Cardiac muscle cell (in vitro differentiated cells and primary cell): Measurements from ENCODE around the gene TMEM97. TPM values are rescaled to one million over a fixed set of nuclear protein-coding genes. Genes with fewer than 3 reads are reported as not detected.
"Not testable (repeated sequence)": the region's sequence is repeated elsewhere in the genome, so short reads cannot be mapped to it uniquely, and the experiment has no call there.

ENCODE experiments used
- DNase-seq, 2 donors: peaks; one replicate each; pipeline versions ENCODE4 v3.0.0 to v3.0.0-alpha.2; 2010 to 2017; ENCODE audit warnings: low read depth in 1 of 2, low spot score in 1 of 2
- H3K27ac ChIP-seq: fragments of 200-600 bp; sonication (generic); 2 replicates; pipeline ENCODE4 v1.5.1; 2016
- H3K27me3 ChIP-seq: fragments of 200-600 bp; sonication (generic); 2 replicates; pipeline ENCODE4 v1.6.0; 2016; ENCODE audit warnings: control low read depth
- H3K36me3 ChIP-seq: fragments of 200-600 bp; sonication (generic); 2 replicates; pipeline ENCODE4 v1.5.1; 2016; ENCODE audit warnings: control low read depth
- H3K4me1 ChIP-seq: fragments of 200-600 bp; sonication (generic); 2 replicates; pipeline ENCODE4 v1.8.1; 2017; ENCODE audit warnings: low read depth, mild to moderate bottlenecking, mixed run types
- H3K4me3 ChIP-seq: fragments of 200-600 bp; sonication (generic); 2 replicates; pipeline ENCODE4 v1.5.1; 2016; ENCODE audit warnings: mild to moderate bottlenecking
- H3K9me3 ChIP-seq: fragments of 200-600 bp; sonication (generic); 2 replicates; pipeline ENCODE4 v1.5.1; 2017; ENCODE audit warnings: low read depth, mild to moderate bottlenecking, control low read depth
- CTCF ChIP-seq: IDR thresholded peaks from 2 replicates; pipeline ENCODE4 v1.5.1; 2012; ENCODE audit warnings: low read depth, mild to moderate bottlenecking, low read length
- polyA plus RNA-seq: library from polyadenylated mRNA; unstranded; fragments of >200 nt; fragmentation: Nextera tagmentation; extraction: Ambion mirVana; gene quantifications from 2 replicates; pipeline ENCODE4 v1.2.1, GENCODE V29; 2016
- total RNA-seq: library from RNA; depleted of rRNA; stranded (reverse); fragments of >200 nt; gene quantifications from 2 replicates; pipeline ENCODE4 v1.2.3, GENCODE V29; 2016

Gene TMEM97
- total and polyA plus RNA-seq, 2 experiments from 2014 or later, result 40.3 to 140 TPM

DNA sequence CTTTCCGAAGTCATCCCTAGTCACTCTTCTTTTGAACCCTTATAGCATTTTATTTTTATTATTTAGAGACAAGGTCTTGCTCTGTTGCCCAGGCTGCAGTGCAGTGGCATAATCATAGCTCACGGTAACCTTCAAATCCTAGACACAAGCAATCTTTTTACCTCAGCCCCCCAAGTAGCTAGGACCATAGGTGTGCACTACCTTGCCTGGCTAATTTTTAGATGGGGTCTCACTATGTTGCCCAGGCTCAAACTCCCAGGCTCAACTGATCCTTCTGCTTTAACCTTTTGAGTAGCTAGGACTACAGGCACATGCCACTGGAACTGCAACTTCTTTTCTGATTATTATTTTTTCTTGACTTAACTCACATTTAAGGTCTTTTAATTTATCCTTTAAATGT, 33.0 kb upstream of the TMEM97 start:
- no peak for TF ChIP-seq CTCF
- Histone ChIP-seq H3K27me3 (no peaks in the 10 kb centered on the region), H3K4me3 (no peak overlapping the region), H3K4me1 (no peaks in the 10 kb centered on the region), H3K36me3 (no peaks in the 10 kb centered on the region), H3K9me3 (no peaks in the 10 kb centered on the region), H3K27ac (no peak overlapping the region)
- DNase-seq, result no peak

DNA sequence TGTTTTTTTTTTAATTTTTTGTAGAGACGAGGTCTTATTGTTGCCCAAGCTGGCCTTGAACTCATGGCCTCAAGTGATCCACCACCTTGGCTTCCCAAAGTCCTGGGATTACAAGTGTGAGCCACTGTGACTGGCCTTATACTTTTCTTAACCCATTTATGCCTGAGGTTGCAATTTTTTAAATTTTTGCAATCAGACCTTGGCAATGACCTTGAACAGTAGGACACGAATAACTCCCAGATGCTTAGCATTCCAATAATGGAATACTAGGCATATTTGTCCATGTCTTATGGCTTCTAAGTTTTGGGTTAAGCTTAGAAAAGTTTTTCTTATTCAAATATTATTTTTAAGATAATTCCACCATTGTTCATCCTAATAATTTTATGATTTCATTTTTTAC, 28.3 kb upstream of the TMEM97 start:
- TF ChIP-seq CTCF, result no peak
- Histone ChIP-seq H3K4me1 (no peaks in the 10 kb centered on the region), H3K9me3 (no peaks in the 10 kb centered on the region), H3K4me3 (no peak overlapping the region), H3K27me3 (no peaks in the 10 kb centered on the region), H3K36me3 (no peaks in the 10 kb centered on the region), H3K27ac (no peak overlapping the region)
- peak in 1 of 2 donors; percentile 6 for DNase-seq

GRCh38 chr17:28291780-28292330, 27.1 kb upstream of the TMEM97 start:
- TF ChIP-seq CTCF, result no peak
- DNase-seq, result no peak
- H3K4me3 ChIP-seq, result no peak overlapping the region
- no peaks in the 10 kb centered on the region for H3K27me3 ChIP-seq
- H3K4me1 ChIP-seq, result no peaks in the 10 kb centered on the region
- H3K9me3 ChIP-seq, result no peaks in the 10 kb centered on the region
- no peaks in the 10 kb centered on the region for H3K36me3 ChIP-seq
- H3K27ac ChIP-seq, result no peak overlapping the region

DNA sequence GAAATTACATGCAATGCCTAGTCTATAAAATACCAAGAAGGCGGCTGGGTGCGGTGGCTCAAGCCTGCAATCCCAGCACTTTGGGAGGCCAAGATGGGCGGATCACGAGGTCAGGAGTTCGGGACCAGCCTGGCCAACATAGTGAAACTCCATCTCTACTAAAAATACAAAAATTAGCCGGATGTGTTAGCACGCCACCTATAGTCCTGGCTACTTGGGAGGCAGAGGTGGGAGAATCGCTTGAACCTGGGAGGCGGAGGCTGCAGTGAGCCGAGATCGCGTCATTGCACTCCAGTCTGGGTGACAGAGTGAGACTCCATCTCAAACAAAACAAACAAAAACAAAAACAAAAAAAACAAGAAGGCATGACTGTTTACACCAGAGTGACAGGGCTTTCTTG, 26.1 kb upstream of the TMEM97 start:
- not testable (repeated sequence) for H3K27ac ChIP-seq, H3K9me3 ChIP-seq, DNase-seq, H3K4me1 ChIP-seq, H3K27me3 ChIP-seq, H3K36me3 ChIP-seq, H3K4me3 ChIP-seq

DNA sequence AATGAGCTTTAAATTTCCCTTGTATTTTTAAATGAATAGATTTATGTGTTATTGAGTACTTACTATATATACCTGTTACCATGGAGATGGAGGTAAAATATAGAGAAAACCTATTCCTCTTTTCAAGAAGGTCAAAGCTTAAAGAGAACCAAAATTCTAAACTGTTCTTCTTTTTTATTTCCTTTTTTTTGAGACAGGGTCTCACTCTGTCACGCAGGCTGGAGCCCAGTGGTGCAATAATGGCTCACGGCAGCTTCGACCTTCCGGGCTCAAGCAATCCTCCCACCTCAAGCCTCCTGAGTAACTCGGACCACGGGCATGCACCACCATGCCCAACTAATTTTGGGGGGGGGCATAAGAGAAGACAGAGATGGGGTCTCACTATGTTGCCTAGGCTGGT, 25.0 kb upstream of the TMEM97 start:
- no peak for DNase-seq
- no peaks in the 10 kb centered on the region for H3K27me3 ChIP-seq
- H3K4me1 ChIP-seq, result no peaks in the 10 kb centered on the region
- no peak overlapping the region for H3K27ac ChIP-seq
- no peak overlapping the region for H3K4me3 ChIP-seq
- H3K36me3 ChIP-seq, result no peaks in the 10 kb centered on the region
- no peaks in the 10 kb centered on the region for H3K9me3 ChIP-seq
- TF ChIP-seq CTCF, result no peak

DNA sequence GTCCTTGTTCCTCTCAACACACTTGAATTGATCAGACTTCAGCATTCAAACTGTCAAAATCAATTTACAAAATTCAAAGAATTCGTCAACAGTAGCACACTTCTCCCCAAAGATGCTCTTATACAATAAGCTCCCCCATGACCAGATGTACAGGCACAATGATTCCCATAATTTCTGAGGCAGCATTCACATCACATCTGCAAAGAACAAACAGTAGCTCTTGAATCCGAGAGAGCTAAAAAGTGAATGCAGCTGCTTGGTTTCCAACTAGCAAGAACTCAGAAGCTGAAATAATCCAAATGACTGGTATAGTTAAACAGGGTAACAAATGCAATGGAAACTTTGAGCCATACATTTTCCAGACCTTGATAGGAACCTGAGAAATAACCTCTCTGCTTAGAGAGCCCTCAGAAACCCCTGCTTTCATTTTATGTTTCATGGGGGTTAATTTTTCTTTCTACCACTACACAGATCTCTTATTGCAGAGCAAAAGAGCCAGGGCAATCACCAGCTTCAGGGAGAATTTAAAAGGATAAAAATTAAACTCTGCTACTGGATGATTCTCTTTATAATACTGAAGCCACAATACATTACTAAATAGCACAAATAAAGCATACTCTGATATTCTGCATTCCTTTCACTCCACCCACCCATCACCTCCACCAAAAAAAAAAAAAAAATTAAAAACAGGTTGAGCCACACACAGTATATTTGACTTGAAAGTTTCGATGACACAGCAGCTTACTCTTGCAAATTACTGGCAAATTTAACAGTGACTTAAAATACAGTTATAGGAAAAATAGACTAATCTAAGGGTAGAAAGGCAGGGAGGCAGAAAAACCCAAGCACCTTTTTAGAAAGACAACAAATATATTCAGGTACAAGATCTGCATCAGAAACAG, 23.1 kb upstream of the TMEM97 start:
- DNase-seq, result no peak
- no peak for TF ChIP-seq CTCF

More for the DNA sequence above, 23.1 kb upstream of the TMEM97 start:
- H3K9me3 ChIP-seq, result no peaks in the 10 kb centered on the region
- no peak overlapping the region for H3K4me3 ChIP-seq
- no peaks in the 10 kb centered on the region for H3K36me3 ChIP-seq
- H3K4me1 ChIP-seq, result no peaks in the 10 kb centered on the region
- H3K27ac ChIP-seq, result no peak overlapping the region
- H3K27me3 ChIP-seq, result no peaks in the 10 kb centered on the region
